Stimulated activated CD8-positive, alpha-beta memory T cell treated with anti-CD3 and anti-CD28 coated beads, Interleukin-7, amount 100 ng/mL, for 48 hours (primary cell): ENCODE measurements around the gene RUVBL1.
A peak's percentile ranks its signal among the peaks of the same experiment; 100 is the strongest.

Source experiments
- DNase-seq, 2 donors: peaks; one replicate each; pipeline ENCODE4 v3.0.0-alpha.2; 2020; ENCODE audit warnings: low read depth in 1 of 2; ENCODE audit errors: extremely low read depth in 1 of 2

RUVBL1 gene

GRCh38 chr3:128070898-128071591 is 52.6 kb downstream of the RUVBL1 start:
- DNase-seq, result no peak

- no peak for DNase-seq
Observed at GRCh38 chr3:128069271-128069670, 54.3 kb downstream of the RUVBL1 start.

- DNase-seq, result no peak
Observed at GRCh38 chr3:128068156-128068620, 55.4 kb downstream of the RUVBL1 start.

GRCh38 chr3:128067489-128067888 is 56.1 kb downstream of the RUVBL1 start:
- no peak for DNase-seq

- no peak for DNase-seq
Observed at GRCh38 chr3:128066676-128067075, 56.9 kb downstream of the RUVBL1 start.

- no peak for DNase-seq
Observed at GRCh38 chr3:128066114-128066513, 57.5 kb downstream of the RUVBL1 start.

- no peak for DNase-seq
Observed at GRCh38 chr3:128064962-128065361, 58.6 kb downstream of the RUVBL1 start.

GRCh38 chr3:128063865-128064264 is 59.7 kb downstream of the RUVBL1 start:
- DNase-seq, result no peak

GRCh38 chr3:128062033-128062745 is 61.4 kb downstream of the RUVBL1 start:
- DNase-seq, result no peak

GRCh38 chr3:128060473-128061381 is 62.9 kb downstream of the RUVBL1 start:
- DNase-seq, result no peak

- DNase-seq, result no peak
Observed at GRCh38 chr3:128056258-128056657, 67.4 kb downstream of the RUVBL1 start.

- DNase-seq, result no peak
Observed at GRCh38 chr3:128054367-128054766, 69.2 kb downstream of the RUVBL1 start.

- no peak for DNase-seq
Observed at GRCh38 chr3:128053614-128054013, 70.0 kb downstream of the RUVBL1 start.

- no peak for DNase-seq
Observed at GRCh38 chr3:128052595-128053351, 70.8 kb downstream of the RUVBL1 start.

GRCh38 chr3:128051837-128052594 is 71.6 kb downstream of the RUVBL1 start, which contains the start of gene SEC61A1:
Gene SEC61A1 (plus strand): TSS chr3:128052437. CDS start chr3:128052553, 116 bp downstream.
- peak; percentile 91 to 92 for DNase-seq

GRCh38 chr3:128051459-128051836 is 72.2 kb downstream of the RUVBL1 start:
- DNase-seq, result no peak

GRCh38 chr3:128050597-128050996 is 73.0 kb downstream of the RUVBL1 start:
- DNase-seq, result no peak

GRCh38 chr3:128041344-128041743 is 82.3 kb downstream of the RUVBL1 start:
- no peak for DNase-seq

- no peak for DNase-seq
Observed at GRCh38 chr3:128040660-128041059, 83.0 kb downstream of the RUVBL1 start.

GRCh38 chr3:128040041-128040440 is 83.6 kb downstream of the RUVBL1 start:
- no peak for DNase-seq
